WERI-Rb-1 (cell line): ENCODE results near the gene MAP10.

ENCODE experiments used
- DNase-seq: peaks from one replicate; pipeline ENCODE4 v3.0.0-alpha.2; 2020
- H3K27ac ChIP-seq: fragments of 250-450 bp; sonication (Bioruptor Pico); 2 replicates; pipeline ENCODE4 v1.5.1; 2020; ENCODE audit warnings: mild to moderate bottlenecking, moderate library complexity
- H3K27me3 ChIP-seq: fragments of 250-450 bp; sonication (Bioruptor Pico); 2 replicates; pipeline ENCODE4 v1.5.1; 2021; ENCODE audit warnings: mild to moderate bottlenecking, low read depth, moderate library complexity; ENCODE audit not compliant: insufficient read depth, severe bottlenecking
- H3K36me3 ChIP-seq: fragments of 250-450 bp; sonication (Bioruptor Pico); 2 replicates; pipeline ENCODE4 v1.5.1; 2020; ENCODE audit warnings: mild to moderate bottlenecking, moderate library complexity
- H3K4me3 ChIP-seq: 2 replicates; pipeline ENCODE4 v1.5.1; 2011; ENCODE audit warnings: low read depth, mild to moderate bottlenecking, control low read depth, low read length
- H3K9me3 ChIP-seq: fragments of 250-450 bp; sonication (Bioruptor Pico); 2 replicates; pipeline ENCODE4 v1.5.1; 2021; ENCODE audit warnings: mild to moderate bottlenecking, moderate library complexity; ENCODE audit not compliant: severe bottlenecking
- TF ChIP-seq, protein P1 (sequence below): IDR thresholded peaks from 2 replicates; pipeline ENCODE4 v1.5.1; 2011; ENCODE audit warnings: low read depth, mild to moderate bottlenecking, control low read depth, inconsistent platforms, low read length

The MAP10 gene

DNA sequence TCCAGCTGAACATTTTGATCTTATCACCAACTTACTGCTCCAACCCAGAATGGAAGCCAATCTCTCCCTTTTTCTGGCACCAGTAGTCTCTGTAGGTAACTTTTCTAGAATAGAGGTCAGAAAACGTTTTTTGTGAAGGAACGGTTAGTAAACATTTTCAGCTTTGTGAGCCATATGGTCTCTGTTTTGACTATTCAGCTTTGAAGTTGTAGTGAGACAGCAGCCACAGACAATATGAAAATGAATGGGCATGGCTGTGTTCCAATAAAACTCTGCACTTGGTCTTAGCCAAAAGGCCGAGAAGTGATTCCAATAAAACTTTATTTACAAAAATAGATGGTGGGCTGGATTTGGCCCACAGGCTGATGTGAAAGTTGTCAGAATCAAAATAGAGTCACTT is 28.9 kb downstream of the MAP10 start:
- Histone ChIP-seq H3K9me3 (no peaks in the 10 kb centered on the region), H3K4me3 (no peak overlapping the region), H3K27ac (no peak overlapping the region), H3K36me3 (no peaks in the 10 kb centered on the region), H3K27me3 (no peaks in the 10 kb centered on the region)
- no peak for DNase-seq
- TF ChIP-seq, protein P1, sequence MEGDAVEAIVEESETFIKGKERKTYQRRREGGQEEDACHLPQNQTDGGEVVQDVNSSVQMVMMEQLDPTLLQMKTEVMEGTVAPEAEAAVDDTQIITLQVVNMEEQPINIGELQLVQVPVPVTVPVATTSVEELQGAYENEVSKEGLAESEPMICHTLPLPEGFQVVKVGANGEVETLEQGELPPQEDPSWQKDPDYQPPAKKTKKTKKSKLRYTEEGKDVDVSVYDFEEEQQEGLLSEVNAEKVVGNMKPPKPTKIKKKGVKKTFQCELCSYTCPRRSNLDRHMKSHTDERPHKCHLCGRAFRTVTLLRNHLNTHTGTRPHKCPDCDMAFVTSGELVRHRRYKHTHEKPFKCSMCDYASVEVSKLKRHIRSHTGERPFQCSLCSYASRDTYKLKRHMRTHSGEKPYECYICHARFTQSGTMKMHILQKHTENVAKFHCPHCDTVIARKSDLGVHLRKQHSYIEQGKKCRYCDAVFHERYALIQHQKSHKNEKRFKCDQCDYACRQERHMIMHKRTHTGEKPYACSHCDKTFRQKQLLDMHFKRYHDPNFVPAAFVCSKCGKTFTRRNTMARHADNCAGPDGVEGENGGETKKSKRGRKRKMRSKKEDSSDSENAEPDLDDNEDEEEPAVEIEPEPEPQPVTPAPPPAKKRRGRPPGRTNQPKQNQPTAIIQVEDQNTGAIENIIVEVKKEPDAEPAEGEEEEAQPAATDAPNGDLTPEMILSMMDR, result no peak

DNA sequence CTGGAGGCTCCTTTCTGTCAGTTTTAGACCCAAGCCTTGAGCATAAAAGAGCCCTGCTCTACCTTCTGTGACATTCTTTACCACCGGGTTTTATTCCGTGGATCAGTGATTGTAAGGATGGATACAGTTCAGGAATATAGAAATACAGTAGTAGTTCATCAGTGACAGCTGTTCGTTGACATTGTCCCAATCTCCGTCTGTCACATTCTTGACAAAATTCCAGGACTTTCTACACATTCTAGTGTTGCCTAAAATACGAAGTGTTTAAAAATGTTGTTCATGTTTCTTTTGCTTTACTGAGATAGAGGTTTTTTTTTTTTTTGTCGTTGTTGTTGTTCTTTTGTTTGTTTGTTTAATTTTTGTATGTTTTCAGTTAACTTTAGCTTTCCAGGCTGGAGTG is 29.9 kb downstream of the MAP10 start:
- H3K9me3 ChIP-seq, result no peaks in the 10 kb centered on the region
- no peak overlapping the region for H3K27ac ChIP-seq
- no peak for DNase-seq
- H3K4me3 ChIP-seq, result no peak overlapping the region
- no peaks in the 10 kb centered on the region for H3K27me3 ChIP-seq
- TF ChIP-seq, protein P1, result no peak
- no peaks in the 10 kb centered on the region for H3K36me3 ChIP-seq

DNA sequence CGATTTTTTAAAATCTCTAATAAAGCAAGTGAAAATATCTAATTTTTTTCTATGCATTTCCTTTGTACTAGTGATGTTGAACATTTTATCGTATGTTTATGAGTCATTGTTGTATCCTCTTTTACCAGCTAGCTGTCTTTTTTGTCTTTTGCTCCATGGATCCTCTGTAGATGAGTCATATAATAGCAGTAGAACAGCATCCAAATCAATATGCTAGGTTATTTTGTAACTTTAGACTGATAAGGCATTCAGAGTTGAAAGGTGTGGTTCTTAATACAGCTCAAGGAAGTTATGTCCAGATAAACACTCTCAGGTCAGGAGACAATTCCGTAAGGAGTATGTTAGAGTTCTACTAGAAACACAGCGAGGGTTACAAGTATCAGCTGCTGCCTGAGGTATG is 31.9 kb downstream of the MAP10 start:
- H3K9me3 ChIP-seq, result peaks cover 3% of the 10 kb centered on the region
- H3K27me3 ChIP-seq, result no peaks in the 10 kb centered on the region
- no peak overlapping the region for H3K4me3 ChIP-seq
- H3K27ac ChIP-seq, result no peak overlapping the region
- no peaks in the 10 kb centered on the region for H3K36me3 ChIP-seq
- TF ChIP-seq, protein P1, result no peak
- no peak for DNase-seq

DNA sequence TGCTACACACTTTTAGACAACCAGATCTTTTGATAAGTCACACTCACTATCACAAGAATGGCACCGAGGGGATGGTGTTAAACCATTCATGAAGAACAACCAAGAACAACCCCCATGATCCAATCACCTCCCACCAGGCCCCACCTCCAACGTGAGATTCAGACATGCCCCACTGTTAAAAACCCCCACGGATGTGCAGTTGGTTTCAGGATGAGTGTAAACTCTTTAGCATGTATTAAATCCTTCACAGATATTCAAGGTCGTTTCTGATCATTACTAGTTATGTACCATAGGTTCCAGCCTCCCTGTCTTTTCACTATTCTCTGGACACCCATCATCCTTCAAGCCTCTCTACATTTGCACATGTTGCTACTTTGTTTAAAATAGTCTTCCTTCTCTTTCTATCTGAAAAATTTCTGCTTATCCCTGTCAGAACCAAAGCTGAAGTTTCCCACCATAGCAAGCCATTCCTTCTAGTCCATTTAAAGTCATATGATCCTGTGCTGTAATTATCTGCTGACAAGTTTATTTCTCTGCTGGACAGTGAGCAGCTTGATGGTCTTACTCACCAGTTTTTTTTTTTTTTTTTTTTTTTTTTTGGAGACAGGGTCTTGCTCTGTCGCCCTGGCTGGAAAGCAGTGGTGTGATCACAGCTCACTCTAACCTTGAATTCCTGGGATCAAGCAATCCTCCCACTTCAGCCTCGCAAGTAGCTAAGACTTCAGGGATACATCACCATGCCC is 36.8 kb downstream of the MAP10 start:
- no peaks in the 10 kb centered on the region for H3K27me3 ChIP-seq
- TF ChIP-seq, protein P1, result no peak
- no peak overlapping the region for H3K27ac ChIP-seq
- no peaks in the 10 kb centered on the region for H3K36me3 ChIP-seq
- DNase-seq, result no peak
- no peak overlapping the region for H3K4me3 ChIP-seq
- H3K9me3 ChIP-seq, result peaks cover 3% of the 10 kb centered on the region

DNA sequence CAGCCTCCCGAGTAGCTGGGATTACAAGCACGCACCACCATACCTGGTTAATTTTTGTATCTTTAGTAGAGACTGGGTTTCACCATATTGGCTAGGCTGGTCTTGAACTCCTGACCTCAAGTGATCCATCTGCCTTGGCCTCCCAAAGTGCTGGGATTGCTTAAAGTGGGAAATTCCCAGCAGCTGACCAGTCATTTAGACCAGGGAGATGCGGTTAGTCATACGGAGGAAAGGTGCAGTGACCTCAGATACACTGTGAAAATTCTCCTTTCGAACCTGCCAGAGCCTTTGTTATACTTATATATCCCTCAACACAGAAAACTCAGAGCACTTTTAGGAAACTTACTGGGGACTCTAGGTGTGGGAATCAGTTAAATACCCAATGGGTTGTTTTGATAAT is 39.6 kb downstream of the MAP10 start:
- Histone ChIP-seq H3K4me3 (no peak overlapping the region), H3K36me3 (no peaks in the 10 kb centered on the region), H3K27me3 (no peaks in the 10 kb centered on the region), H3K9me3 (peaks cover 3% of the 10 kb centered on the region), H3K27ac (no peak overlapping the region)
- TF ChIP-seq, protein P1, result no peak
- DNase-seq, result no peak

DNA sequence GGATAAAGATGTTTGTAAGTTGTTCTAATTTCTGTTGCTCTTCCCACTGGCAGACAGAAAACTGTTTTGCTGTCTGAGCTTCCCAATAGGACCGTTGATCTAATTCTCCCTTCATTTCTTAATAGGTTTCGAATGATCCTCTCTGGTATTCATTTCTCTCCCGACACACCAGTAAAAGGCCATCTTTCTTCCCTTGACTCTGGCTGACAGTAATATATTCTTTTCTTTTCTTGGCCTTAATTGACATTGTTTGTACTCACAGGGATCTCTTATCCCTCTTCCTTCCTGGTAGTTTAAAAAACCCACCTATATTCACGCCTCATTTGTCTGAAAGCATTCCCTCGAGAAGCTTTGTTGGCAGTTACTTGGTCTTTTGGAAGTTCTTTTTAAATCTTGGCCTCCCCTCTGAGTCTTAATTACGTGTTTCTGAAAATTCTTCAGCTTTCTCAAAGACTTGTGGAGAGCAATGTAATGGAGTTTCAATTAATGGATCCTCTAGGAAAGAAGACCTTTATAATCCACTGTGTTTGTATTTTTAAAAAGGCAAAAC is 40.3 kb downstream of the MAP10 start:
- no peaks in the 10 kb centered on the region for H3K27me3 ChIP-seq
- TF ChIP-seq, protein P1, result no peak
- H3K36me3 ChIP-seq, result no peaks in the 10 kb centered on the region
- DNase-seq, result no peak
- no peak overlapping the region for H3K4me3 ChIP-seq
- no peak overlapping the region for H3K27ac ChIP-seq
- peaks cover 3% of the 10 kb centered on the region for H3K9me3 ChIP-seq
